HepG2 (cell line): Measurements from ENCODE around the gene CCL16. TPM values are rescaled to one million over a fixed set of nuclear protein-coding genes. Genes with fewer than 3 reads are reported as not detected.

Experiments
- ARID3A ChIP-seq: IDR thresholded peaks from 2 replicates; pipeline ENCODE4 v1.6.1; 2012; ENCODE audit warnings: low read depth, low read length, improper control_type of control experiment
- EHMT2 ChIP-seq: fragments of 200-600 bp; sonication (generic); IDR thresholded peaks from 2 replicates; pipeline ENCODE4 v1.7.0; 2017; ENCODE audit warnings: antibody characterized with exemption, low read depth, low read length, borderline replicate concordance
- GABPB1 ChIP-seq: IDR thresholded peaks from 2 replicates; pipeline ENCODE4 v1.6.1; 2016; ENCODE audit warnings: mild to moderate bottlenecking, missing genetic modification reagents, moderate library complexity, missing compliant biosample characterization
- GFI1 ChIP-seq: sonication (generic); formaldehyde crosslinking; IDR thresholded peaks from 2 replicates; pipeline ENCODE4 v1.5.0; 2020; ENCODE audit warnings: missing genetic modification reagents, mild to moderate bottlenecking, borderline replicate concordance
- HOXA7 ChIP-seq: sonication (generic); formaldehyde crosslinking; IDR thresholded peaks from 2 replicates; pipeline ENCODE4 v1.8.1; 2022; ENCODE audit warnings: mild to moderate bottlenecking, missing genetic modification reagents, moderate library complexity
- LBX2 ChIP-seq: sonication (generic); formaldehyde crosslinking; IDR thresholded peaks from 2 replicates; pipeline ENCODE4 v1.5.0; 2020; ENCODE audit warnings: missing genetic modification reagents, mild to moderate bottlenecking, borderline replicate concordance
- MATR3 ChIP-seq: sonication (generic); formaldehyde crosslinking; IDR thresholded peaks from 2 replicates; pipeline ENCODE4 v1.4.0; 2020; ENCODE audit warnings: missing genetic modification reagents
- MTF2 ChIP-seq: sonication (generic); formaldehyde crosslinking; IDR thresholded peaks from 2 replicates; pipeline ENCODE4 v1.5.0; 2020; ENCODE audit warnings: missing genetic modification reagents, borderline replicate concordance
- MYPOP ChIP-seq: sonication (generic); formaldehyde crosslinking; IDR thresholded peaks from 2 replicates; pipeline ENCODE4 v1.8.1; 2023; ENCODE audit warnings: mild to moderate bottlenecking, moderate library complexity, missing genetic modification reagents
- NFIB ChIP-seq: sonication (generic); formaldehyde crosslinking; IDR thresholded peaks from 2 replicates; pipeline ENCODE4 v1.9.0; 2021; ENCODE audit warnings: missing genetic modification reagents, mild to moderate bottlenecking, borderline replicate concordance
- RFX3 ChIP-seq: IDR thresholded peaks from 2 replicates; pipeline ENCODE4 v1.6.1; 2016; ENCODE audit warnings: missing biosample characterization, missing genetic modification reagents
- SIN3B ChIP-seq: fragments of 150-350 bp; IDR thresholded peaks from 2 replicates; pipeline ENCODE4 v1.6.1; 2014; ENCODE audit warnings: low read length
- SMARCE1 ChIP-seq: fragments of 450-650 bp; IDR thresholded peaks from 2 replicates; pipeline ENCODE4 v1.6.1; 2017; ENCODE audit warnings: borderline replicate concordance
- SOX5 ChIP-seq: IDR thresholded peaks from 2 replicates; pipeline ENCODE4 v1.6.1; 2016; ENCODE audit warnings: borderline replicate concordance
- SPEN ChIP-seq: sonication (generic); formaldehyde crosslinking; IDR thresholded peaks from 2 replicates; pipeline ENCODE4 v1.5.1; 2020; ENCODE audit warnings: low read depth, mild to moderate bottlenecking, missing genetic modification reagents
- STAG1 ChIP-seq: sonication (generic); formaldehyde crosslinking; IDR thresholded peaks from 2 replicates; pipeline ENCODE4 v1.4.0; 2020; ENCODE audit warnings: missing genetic modification reagents
- TFDP1 ChIP-seq: IDR thresholded peaks from 2 replicates; pipeline ENCODE4 v1.6.1; 2016; ENCODE audit warnings: missing compliant biosample characterization, missing genetic modification reagents, borderline replicate concordance
- YEATS2 ChIP-seq: sonication (generic); formaldehyde crosslinking; IDR thresholded peaks from 2 replicates; pipeline ENCODE4 v1.4.0; 2020; ENCODE audit warnings: missing genetic modification reagents, borderline replicate concordance
- ZBTB44 ChIP-seq: sonication (generic); formaldehyde crosslinking; IDR thresholded peaks from 2 replicates; pipeline ENCODE4 v1.4.0; 2020; ENCODE audit warnings: missing genetic modification reagents
- ZNF124 ChIP-seq: sonication (generic); formaldehyde crosslinking; IDR thresholded peaks from 2 replicates; pipeline ENCODE4 v1.4.0; 2020; ENCODE audit warnings: missing genetic modification reagents
- ZNF251 ChIP-seq: sonication (generic); formaldehyde crosslinking; IDR thresholded peaks from 2 replicates; pipeline ENCODE4 v1.9.0; 2021; ENCODE audit warnings: mild to moderate bottlenecking, missing genetic modification reagents
- ZNF256 ChIP-seq: sonication (generic); formaldehyde crosslinking; conservative IDR thresholded peaks from 2 replicates; pipeline ENCODE4 v1.4.0; 2020; ENCODE audit warnings: missing genetic modification reagents
- ZNF326 ChIP-seq: sonication (generic); formaldehyde crosslinking; IDR thresholded peaks from 2 replicates; pipeline ENCODE4 v1.4.0; 2020; ENCODE audit warnings: missing genetic modification reagents, borderline replicate concordance
- ZNF550 ChIP-seq: sonication (generic); formaldehyde crosslinking; IDR thresholded peaks from 2 replicates; pipeline ENCODE4 v1.4.0; 2020; ENCODE audit warnings: mild to moderate bottlenecking, missing genetic modification reagents, borderline replicate concordance
- ZNF562 ChIP-seq: sonication (generic); formaldehyde crosslinking; IDR thresholded peaks from 2 replicates; pipeline ENCODE4 v1.8.0; 2022; ENCODE audit warnings: missing genetic modification reagents, borderline replicate concordance
- ZNF782 ChIP-seq: sonication (generic); formaldehyde crosslinking; IDR thresholded peaks from 2 replicates; pipeline ENCODE4 v1.4.0; 2020; ENCODE audit warnings: missing genetic modification reagents, mild to moderate bottlenecking, borderline replicate concordance
- ZNF850 ChIP-seq: sonication (generic); formaldehyde crosslinking; conservative IDR thresholded peaks from 2 replicates; pipeline ENCODE4 v1.9.0; 2021; ENCODE audit warnings: mild to moderate bottlenecking, missing genetic modification reagents
- polyA plus RNA-seq, 8 experiments: library from polyadenylated mRNA; depleted of rRNA in 3 of 8; stranded (reverse) in 7 of 8; unstranded in 1 of 8; fragments of >200 nt; fragmentation: Illumina TruSeq in 4 of 8; extraction: Trizol in 4 of 8; gene quantifications; 2 replicates each; pipeline versions ENCODE4 v1.2.1 to v1.2.3, GENCODE V29; 2011 to 2016; ENCODE audit warnings: low read depth in 4 of 8, missing spikeins in 1 of 8, mixed read lengths in 1 of 8; ENCODE audit not compliant: insufficient read depth in 1 of 8
- total RNA-seq, 5 experiments: library from RNA; depleted of rRNA; stranded (reverse); fragments of >200 nt; fragmentation: Illumina TruSeq; extraction: Trizol; gene quantifications; 2 replicates each; pipeline ENCODE4 v1.2.3, GENCODE V29; 2016; ENCODE audit warnings: low read depth in 1 of 5

The CCL16 gene
- total and polyA plus RNA-seq, 2 of the 13 experiments (the other 11 are each of a cell fraction or from before 2014, with no cell fraction given): 2.0 to 14.7 TPM

- TF ChIP-seq LBX2: no peak
- TF ChIP-seq YEATS2: no peak
- 0 out of 2 replicates have a peak, but pooled peaks have one; percentile 7 for TF ChIP-seq EHMT2
- no peak for TF ChIP-seq SIN3B
- no peak for TF ChIP-seq GFI1
- TF ChIP-seq SMARCE1: no peak
- TF ChIP-seq MTF2 (CRISPR knock-in tag): no peak
- no peak for TF ChIP-seq ZNF850 (CRISPR knock-in tag)
- TF ChIP-seq ZNF124 (CRISPR knock-in tag): no peak
- no peak for TF ChIP-seq TFDP1 (CRISPR knock-in tag)
- no peak for TF ChIP-seq ZNF256 (CRISPR knock-in tag)
- TF ChIP-seq MYPOP: no peak
- TF ChIP-seq RFX3 (CRISPR knock-in tag): no peak
- TF ChIP-seq ZBTB44 (CRISPR knock-in tag): no peak
- TF ChIP-seq ARID3A: no peak
- TF ChIP-seq GABPB1: no peak; the same call in 1 of the 2 replicates
- TF ChIP-seq MATR3: no peak
- no peak for TF ChIP-seq ZNF562 (CRISPR knock-in tag)
- peak; percentile 28; the same call in 1 of the 2 replicates for TF ChIP-seq SPEN (CRISPR knock-in tag)
- no peak for TF ChIP-seq ZNF251 (CRISPR knock-in tag)
- TF ChIP-seq SOX5: no peak; the same call in 1 of the 2 replicates
- TF ChIP-seq ZNF782: no peak
- no peak for TF ChIP-seq ZNF326 (CRISPR knock-in tag)
- TF ChIP-seq HOXA7 (CRISPR knock-in tag): no peak
- TF ChIP-seq NFIB (CRISPR knock-in tag): no peak
- no peak for TF ChIP-seq ZNF550
- peak; percentile 40; the same call in 1 of the 2 replicates for TF ChIP-seq STAG1 (CRISPR knock-in tag)
These were observed at the start of gene CCL16 (continued) for GRCh38 chr17:35981246-35981645.
